ENCODE results near the gene CCNY. TPM values are rescaled to one million over a fixed set of nuclear protein-coding genes. Genes with fewer than 3 reads are reported as not detected.

CCNY gene
- total and polyA plus RNA-seq, 2 experiments from 2014 or later, result 38.9 to 79.9 TPM

GRCh38 chr10:35356725-35357092, 20.4 kb downstream of the CCNY start:
- DNase-seq (ENCODE audit: low read depth in 1 of 2, low spot score in 1 of 2), result no peak
- H3K27ac ChIP-seq, result no peak overlapping the region
- H3K36me3 ChIP-seq, result no peaks in the 10 kb centered on the region
- no peak for TF ChIP-seq CTCF (IDR thresholded peaks at IDR 0.05; ENCODE audit: low read depth, low read length)
- peaks cover 27% of the 10 kb centered on the region for H3K4me1 ChIP-seq (ENCODE audit: low read depth)
- H3K4me3 ChIP-seq, result no peak overlapping the region
- H3K27me3 ChIP-seq, result no peaks in the 10 kb centered on the region
- no peaks in the 10 kb centered on the region for H3K9me3 ChIP-seq (ENCODE audit: low read depth)

- H3K4me3 ChIP-seq, result no peak overlapping the region
- H3K27me3 ChIP-seq, result no peaks in the 10 kb centered on the region
- TF ChIP-seq CTCF (IDR thresholded peaks at IDR 0.05; ENCODE audit: low read depth, low read length), result no peak
- H3K27ac ChIP-seq, result peak overlapping the region; percentile 22
- H3K36me3 ChIP-seq, result no peaks in the 10 kb centered on the region
- H3K9me3 ChIP-seq (ENCODE audit: low read depth), result no peaks in the 10 kb centered on the region
- peaks cover 21% of the 10 kb centered on the region for H3K4me1 ChIP-seq (ENCODE audit: low read depth)
- DNase-seq (ENCODE audit: low read depth in 1 of 2, low spot score in 1 of 2), result peak in 1 of 2 donors; percentile 22
These were observed 22.7 kb downstream of the CCNY start for GRCh38 chr10:35359056-35359455.

- H3K27me3 ChIP-seq, result no peaks in the 10 kb centered on the region
- no peaks in the 10 kb centered on the region for H3K36me3 ChIP-seq
- H3K4me1 ChIP-seq (ENCODE audit: low read depth), result peaks cover 25% of the 10 kb centered on the region
- no peak overlapping the region for H3K4me3 ChIP-seq
- peak overlapping the region; percentile 41 for H3K27ac ChIP-seq
- TF ChIP-seq CTCF (IDR thresholded peaks at IDR 0.05; ENCODE audit: low read depth, low read length), result no peak
- DNase-seq (ENCODE audit: low read depth in 1 of 2, low spot score in 1 of 2), result no peak
- no peaks in the 10 kb centered on the region for H3K9me3 ChIP-seq (ENCODE audit: low read depth)
These were observed 23.6 kb downstream of the CCNY start for GRCh38 chr10:35359873-35360272.

DNA sequence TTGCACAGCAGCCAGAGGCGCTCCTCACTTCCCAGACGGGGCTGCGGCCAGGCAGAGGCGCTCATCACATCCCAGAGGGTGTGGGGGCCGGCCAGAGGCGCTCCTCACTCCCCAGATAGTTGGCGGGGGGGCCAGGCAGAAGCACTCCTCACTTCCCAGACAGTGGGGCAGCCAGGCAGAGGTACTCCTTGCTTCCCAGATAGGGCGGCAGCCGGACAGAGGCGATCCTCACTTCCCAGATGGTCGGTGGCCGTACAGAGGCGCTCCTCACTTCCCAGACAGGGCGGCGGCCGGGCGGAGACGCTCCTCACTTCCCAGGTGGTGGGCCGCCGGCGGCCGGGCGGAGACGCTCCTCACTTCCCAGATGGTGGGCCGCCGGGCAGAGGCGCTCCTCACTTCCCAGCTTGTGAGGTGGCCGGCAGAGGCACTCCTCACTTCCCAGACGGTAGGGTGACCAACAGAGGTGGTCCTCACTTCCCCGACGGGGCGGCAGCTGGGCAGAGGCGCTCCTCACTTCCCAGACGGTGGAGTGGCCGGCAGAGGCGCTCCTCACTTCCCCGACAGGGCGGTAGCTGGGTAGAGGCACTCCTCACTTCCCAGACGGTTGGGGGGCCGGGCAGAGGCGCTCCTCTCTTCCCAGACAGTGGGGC, 26.5 kb downstream of the CCNY start:
- peaks cover 29% of the 10 kb centered on the region for H3K4me1 ChIP-seq (ENCODE audit: low read depth)
- H3K9me3 ChIP-seq (ENCODE audit: low read depth), result no peaks in the 10 kb centered on the region
- no peak for TF ChIP-seq CTCF (IDR thresholded peaks at IDR 0.05; ENCODE audit: low read depth, low read length)
- H3K27ac ChIP-seq, result no peak overlapping the region
- H3K4me3 ChIP-seq, result no peak overlapping the region
- no peaks in the 10 kb centered on the region for H3K36me3 ChIP-seq
- no peak for DNase-seq (ENCODE audit: low read depth in 1 of 2, low spot score in 1 of 2)
- H3K27me3 ChIP-seq, result no peaks in the 10 kb centered on the region

DNA sequence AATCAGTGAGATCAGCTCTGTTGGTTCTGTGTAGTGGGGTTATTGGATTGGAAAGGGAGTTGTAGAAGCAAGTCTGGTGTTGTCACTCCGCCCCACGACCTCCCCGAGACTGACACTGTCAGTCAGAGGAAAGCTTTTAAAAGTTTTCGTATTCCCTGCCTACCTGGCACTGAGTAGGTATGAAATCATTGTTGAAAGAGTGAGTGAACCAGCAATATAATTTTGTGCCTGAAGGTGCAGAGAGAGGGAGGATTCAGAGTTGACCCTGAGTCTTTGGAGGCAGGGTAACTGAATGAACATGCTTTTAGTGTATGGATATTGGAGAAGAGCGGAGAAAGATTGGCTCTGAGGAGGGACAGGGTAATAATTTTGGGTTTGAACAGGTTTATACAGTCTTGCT, 27.3 kb downstream of the CCNY start:
- Histone ChIP-seq H3K27me3 (no peaks in the 10 kb centered on the region), H3K4me1 (ENCODE audit: low read depth) (peaks cover 29% of the 10 kb centered on the region), H3K27ac (no peak overlapping the region), H3K9me3 (ENCODE audit: low read depth) (no peaks in the 10 kb centered on the region), H3K4me3 (no peak overlapping the region), H3K36me3 (no peaks in the 10 kb centered on the region)
- DNase-seq (ENCODE audit: low read depth in 1 of 2, low spot score in 1 of 2), result no peak
- no peak for TF ChIP-seq CTCF (IDR thresholded peaks at IDR 0.05; ENCODE audit: low read depth, low read length)

Measured in cardiac muscle cell (in vitro differentiated cells and primary cell).